Mucosa of stomach (tissue), 1 donor: Measurements from ENCODE around the gene SLC4A4.

Experiments
- H3K27me3 ChIP-seq: one replicate; pipeline ENCODE4 v1.7.0; 2013; ENCODE audit warnings: mild to moderate bottlenecking, low read length; ENCODE audit not compliant: control insufficient read depth, insufficient read depth
- H3K36me3 ChIP-seq: one replicate; pipeline ENCODE4 v1.7.0; 2013; ENCODE audit warnings: low read length; ENCODE audit not compliant: control insufficient read depth, insufficient read depth
- H3K4me1 ChIP-seq: one replicate; pipeline ENCODE4 v1.7.0; 2013; ENCODE audit warnings: mild to moderate bottlenecking, low read length; ENCODE audit not compliant: control insufficient read depth, insufficient read depth
- H3K4me3 ChIP-seq: one replicate; pipeline ENCODE4 v1.7.0; 2013; ENCODE audit warnings: low read length
- H3K9ac ChIP-seq: one replicate; pipeline ENCODE4 v1.7.0; 2013; ENCODE audit warnings: mild to moderate bottlenecking, low read length, moderate library complexity
- H3K9me3 ChIP-seq: one replicate; pipeline ENCODE4 v1.7.0; 2013; ENCODE audit warnings: mild to moderate bottlenecking, low read length, moderate library complexity; ENCODE audit not compliant: control insufficient read depth
- donor health status: Pancreatic carcinoma.

SLC4A4 gene

DNA sequence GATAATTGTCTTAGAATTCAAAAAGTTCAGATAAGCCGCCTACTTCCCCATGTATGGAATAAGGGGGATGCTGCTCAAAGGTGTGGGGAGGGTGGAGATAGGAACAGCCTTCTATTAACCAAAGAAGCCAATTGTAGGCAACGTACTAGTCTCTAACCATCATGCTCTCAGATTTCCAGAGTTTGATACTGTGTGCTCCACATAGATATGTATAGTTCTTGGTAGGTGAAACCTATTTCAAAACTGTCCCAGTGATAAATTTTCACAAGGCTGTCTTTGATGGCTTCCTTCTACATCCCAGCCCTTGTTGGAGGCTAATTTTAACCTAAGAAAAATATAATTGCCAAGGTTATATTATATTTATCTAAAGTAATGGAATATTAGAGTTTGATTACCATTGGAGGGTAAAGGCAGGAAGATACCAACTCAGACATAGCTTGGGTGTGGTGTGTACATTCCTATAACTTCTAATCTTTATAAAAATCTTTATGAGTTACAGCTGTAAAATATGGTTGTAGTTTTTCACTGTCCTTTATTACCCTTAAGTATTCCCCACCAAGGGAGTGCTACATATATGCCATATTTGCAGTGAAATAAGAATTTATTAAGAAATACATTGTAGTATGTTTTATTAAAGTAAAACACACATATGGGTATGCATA, 87.7 kb downstream of the SLC4A4 start:
- Histone ChIP-seq H3K9ac (no peak overlapping the region), H3K4me3 (no peak overlapping the region), H3K27me3 (no peaks in the 10 kb centered on the region), H3K9me3 (no peaks in the 10 kb centered on the region), H3K4me1 (no peaks in the 10 kb centered on the region), H3K36me3 (no peaks in the 10 kb centered on the region)

GRCh38 chr4:71429106-71429505, 90.3 kb downstream of the SLC4A4 start:
- no peaks in the 10 kb centered on the region for H3K27me3 ChIP-seq
- no peaks in the 10 kb centered on the region for H3K36me3 ChIP-seq
- no peaks in the 10 kb centered on the region for H3K9me3 ChIP-seq
- H3K4me1 ChIP-seq: peaks cover 6% of the 10 kb centered on the region
- no peak overlapping the region for H3K4me3 ChIP-seq
- no peak overlapping the region for H3K9ac ChIP-seq

DNA sequence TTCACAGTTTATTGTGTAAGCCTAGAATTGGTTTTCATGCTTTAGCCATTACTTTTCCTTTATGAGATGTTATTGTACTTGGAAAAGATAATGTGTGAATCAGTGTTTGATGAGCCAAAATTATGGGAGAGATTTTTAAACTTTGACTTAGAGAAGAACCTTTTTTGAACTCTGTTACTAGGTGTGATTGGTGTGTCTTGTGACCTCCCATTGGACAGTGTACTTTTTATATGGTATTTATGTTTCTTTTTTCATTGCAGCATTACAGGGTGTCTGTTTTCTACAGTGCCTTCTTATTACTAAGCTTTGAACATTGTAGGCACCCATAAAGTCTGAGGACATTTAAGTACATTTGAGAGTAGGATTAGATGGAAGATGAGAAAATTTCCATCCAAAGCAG, 91.1 kb downstream of the SLC4A4 start:
- Histone ChIP-seq H3K27me3 (no peaks in the 10 kb centered on the region), H3K36me3 (no peaks in the 10 kb centered on the region), H3K4me1 (peaks cover 6% of the 10 kb centered on the region), H3K9me3 (no peaks in the 10 kb centered on the region), H3K9ac (no peak overlapping the region), H3K4me3 (no peak overlapping the region)

DNA sequence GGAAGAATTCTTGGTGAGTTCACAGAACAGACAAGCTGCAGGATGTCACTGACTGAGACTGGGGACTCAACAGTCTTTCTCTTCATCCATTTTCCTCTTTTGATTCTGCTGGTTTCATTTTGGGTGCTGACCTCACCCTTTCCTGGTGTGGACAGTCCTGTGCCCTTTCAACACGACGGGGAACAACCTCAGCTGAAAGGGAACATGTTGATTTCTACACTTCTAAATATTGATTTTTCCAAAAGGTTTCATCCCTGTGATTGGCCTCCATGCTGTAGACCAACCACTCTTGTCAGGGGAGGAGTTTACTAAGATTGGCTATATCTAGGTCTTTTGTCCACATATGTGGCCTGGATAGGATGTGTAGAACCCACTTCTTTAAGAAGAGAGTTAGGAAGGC, 91.8 kb downstream of the SLC4A4 start:
- no peak overlapping the region for H3K9ac ChIP-seq
- no peaks in the 10 kb centered on the region for H3K27me3 ChIP-seq
- no peak overlapping the region for H3K4me3 ChIP-seq
- peaks cover 6% of the 10 kb centered on the region for H3K4me1 ChIP-seq
- H3K36me3 ChIP-seq: no peaks in the 10 kb centered on the region
- H3K9me3 ChIP-seq: no peaks in the 10 kb centered on the region

- no peak overlapping the region for H3K4me3 ChIP-seq
- no peaks in the 10 kb centered on the region for H3K27me3 ChIP-seq
- H3K36me3 ChIP-seq: no peaks in the 10 kb centered on the region
- H3K9me3 ChIP-seq: no peaks in the 10 kb centered on the region
- no peak overlapping the region for H3K9ac ChIP-seq
- H3K4me1 ChIP-seq: no peaks in the 10 kb centered on the region
These were observed 101.8 kb downstream of the SLC4A4 start for GRCh38 chr4:71440612-71441011.

- no peak overlapping the region for H3K9ac ChIP-seq
- no peaks in the 10 kb centered on the region for H3K27me3 ChIP-seq
- no peaks in the 10 kb centered on the region for H3K36me3 ChIP-seq
- H3K4me3 ChIP-seq: no peak overlapping the region
- no peaks in the 10 kb centered on the region for H3K4me1 ChIP-seq
- H3K9me3 ChIP-seq: no peaks in the 10 kb centered on the region
These were observed 102.7 kb downstream of the SLC4A4 start for GRCh38 chr4:71441186-71442169.

DNA sequence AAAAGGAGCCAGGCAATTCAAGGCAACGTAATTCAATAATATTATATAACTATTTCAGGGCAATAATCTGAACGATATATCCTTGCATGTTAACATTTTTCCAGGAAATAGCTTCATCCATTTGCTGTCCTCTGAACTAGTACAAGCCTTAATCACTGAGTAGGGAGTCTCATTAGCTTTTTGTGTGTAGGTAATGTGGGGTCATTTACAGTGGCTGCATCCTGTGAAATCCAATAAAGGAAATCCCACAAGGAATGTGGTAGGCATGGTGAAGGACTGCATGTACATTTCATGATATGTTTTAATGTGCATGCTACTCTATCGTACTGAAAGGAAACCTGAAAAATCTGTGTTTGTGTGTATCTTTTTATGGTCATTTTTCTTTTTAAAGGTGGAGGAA, 103.5 kb downstream of the SLC4A4 start:
- Histone ChIP-seq H3K9ac (no peak overlapping the region), H3K4me1 (no peaks in the 10 kb centered on the region), H3K4me3 (no peak overlapping the region), H3K9me3 (no peaks in the 10 kb centered on the region), H3K27me3 (no peaks in the 10 kb centered on the region), H3K36me3 (no peaks in the 10 kb centered on the region)

- no peak overlapping the region for H3K9ac ChIP-seq
- H3K4me3 ChIP-seq: no peak overlapping the region
- H3K9me3 ChIP-seq: no peaks in the 10 kb centered on the region
- no peaks in the 10 kb centered on the region for H3K36me3 ChIP-seq
- H3K4me1 ChIP-seq: no peaks in the 10 kb centered on the region
- H3K27me3 ChIP-seq: no peaks in the 10 kb centered on the region
These were observed 105.6 kb downstream of the SLC4A4 start for GRCh38 chr4:71444395-71444794.

GRCh38 chr4:71445811-71446210, 107.0 kb downstream of the SLC4A4 start:
- no peak overlapping the region for H3K4me3 ChIP-seq

GRCh38 chr4:71446479-71447081, 107.8 kb downstream of the SLC4A4 start:
- H3K27me3 ChIP-seq: no peaks in the 10 kb centered on the region
- no peaks in the 10 kb centered on the region for H3K4me1 ChIP-seq
- H3K9me3 ChIP-seq: no peaks in the 10 kb centered on the region
- no peak overlapping the region for H3K4me3 ChIP-seq
- no peaks in the 10 kb centered on the region for H3K36me3 ChIP-seq
- H3K9ac ChIP-seq: no peak overlapping the region

More at GRCh38 chr4:71445811-71446210, 107.0 kb downstream of the SLC4A4 start:
- Histone ChIP-seq H3K9ac (no peak overlapping the region), H3K4me1 (no peaks in the 10 kb centered on the region), H3K36me3 (no peaks in the 10 kb centered on the region), H3K27me3 (no peaks in the 10 kb centered on the region), H3K9me3 (no peaks in the 10 kb centered on the region)

GRCh38 chr4:71449040-71449439, 110.2 kb downstream of the SLC4A4 start:
- Histone ChIP-seq H3K36me3 (no peaks in the 10 kb centered on the region), H3K4me3 (no peak overlapping the region), H3K4me1 (no peaks in the 10 kb centered on the region), H3K9ac (no peak overlapping the region), H3K27me3 (no peaks in the 10 kb centered on the region), H3K9me3 (no peaks in the 10 kb centered on the region)

- Histone ChIP-seq H3K4me3 (no peak overlapping the region), H3K4me1 (no peaks in the 10 kb centered on the region), H3K36me3 (no peaks in the 10 kb centered on the region), H3K9ac (no peak overlapping the region), H3K9me3 (no peaks in the 10 kb centered on the region), H3K27me3 (no peaks in the 10 kb centered on the region)
These were observed 111.1 kb downstream of the SLC4A4 start for GRCh38 chr4:71449878-71450277.
